ENCODE results near the gene STK17A.
"Not testable (repeated sequence)": the region's sequence is repeated elsewhere in the genome, so short reads cannot be mapped to it uniquely, and the experiment has no call there.

Gene STK17A

GRCh38 chr7:43569424-43569823 is 13.5 kb upstream of the STK17A start:
- DNase-seq = no peak

GRCh38 chr7:43570688-43571365 is 12.1 kb upstream of the STK17A start:
- DNase-seq = no peak

GRCh38 chr7:43572516-43573049 is 10.3 kb upstream of the STK17A start:
- no peak for DNase-seq

- DNase-seq = not testable (repeated sequence)
These were observed 9.1 kb upstream of the STK17A start for GRCh38 chr7:43573832-43574231.

- no peak for DNase-seq
These were observed 7.4 kb upstream of the STK17A start for GRCh38 chr7:43575506-43575905.

GRCh38 chr7:43576241-43576640 is 6.7 kb upstream of the STK17A start:
- no peak for DNase-seq

- DNase-seq = no peak
These were observed 5.4 kb upstream of the STK17A start for GRCh38 chr7:43577485-43577951.

- DNase-seq = no peak
These were observed 701 bp downstream of the STK17A start for GRCh38 chr7:43583424-43584194.

- DNase-seq = no peak
These were observed 1.3 kb downstream of the STK17A start for GRCh38 chr7:43584195-43584586.

- DNase-seq = not testable (repeated sequence)
These were observed 1.8 kb downstream of the STK17A start for GRCh38 chr7:43584733-43585132.

- DNase-seq = no peak
These were observed 2.7 kb downstream of the STK17A start for GRCh38 chr7:43585562-43585961.

GRCh38 chr7:43586251-43586900 is 3.5 kb downstream of the STK17A start:
- DNase-seq = no peak

- no peak for DNase-seq
These were observed 5.7 kb downstream of the STK17A start for GRCh38 chr7:43588477-43589132.

- DNase-seq = no peak
These were observed 6.2 kb downstream of the STK17A start for GRCh38 chr7:43589133-43589478.

- DNase-seq = no peak
These were observed 6.8 kb downstream of the STK17A start for GRCh38 chr7:43589728-43590127.

- DNase-seq = no peak
These were observed 8.1 kb downstream of the STK17A start for GRCh38 chr7:43590862-43591557.

- no peak for DNase-seq
These were observed 8.8 kb downstream of the STK17A start for GRCh38 chr7:43591558-43592180.

- DNase-seq = no peak
These were observed 9.4 kb downstream of the STK17A start for GRCh38 chr7:43592326-43592725.

GRCh38 chr7:43593010-43593409 is 10.1 kb downstream of the STK17A start:
- DNase-seq = no peak

- no peak for DNase-seq
These were observed 11.1 kb downstream of the STK17A start for GRCh38 chr7:43594020-43594419.

- DNase-seq = not testable (repeated sequence)
These were observed 13.5 kb downstream of the STK17A start for GRCh38 chr7:43596426-43596825.

- DNase-seq = no peak
These were observed 17.1 kb downstream of the STK17A start for GRCh38 chr7:43600056-43600455.

All from NCI-H1436 treated with DMSO at 0.1 percent for 48 hours (cell line).